Measurements from ENCODE around the gene BEND6. TPM values are rescaled to one million over a fixed set of nuclear protein-coding genes. Genes with fewer than 3 reads are reported as not detected.
A peak's percentile ranks its signal among the peaks of the same experiment; 100 is the strongest.

BEND6 gene
- total and polyA plus RNA-seq, 2 of the 8 experiments (the other 6 are each of a cell fraction or from before 2014, with no cell fraction given): 0.71 to 2.1 TPM

DNA sequence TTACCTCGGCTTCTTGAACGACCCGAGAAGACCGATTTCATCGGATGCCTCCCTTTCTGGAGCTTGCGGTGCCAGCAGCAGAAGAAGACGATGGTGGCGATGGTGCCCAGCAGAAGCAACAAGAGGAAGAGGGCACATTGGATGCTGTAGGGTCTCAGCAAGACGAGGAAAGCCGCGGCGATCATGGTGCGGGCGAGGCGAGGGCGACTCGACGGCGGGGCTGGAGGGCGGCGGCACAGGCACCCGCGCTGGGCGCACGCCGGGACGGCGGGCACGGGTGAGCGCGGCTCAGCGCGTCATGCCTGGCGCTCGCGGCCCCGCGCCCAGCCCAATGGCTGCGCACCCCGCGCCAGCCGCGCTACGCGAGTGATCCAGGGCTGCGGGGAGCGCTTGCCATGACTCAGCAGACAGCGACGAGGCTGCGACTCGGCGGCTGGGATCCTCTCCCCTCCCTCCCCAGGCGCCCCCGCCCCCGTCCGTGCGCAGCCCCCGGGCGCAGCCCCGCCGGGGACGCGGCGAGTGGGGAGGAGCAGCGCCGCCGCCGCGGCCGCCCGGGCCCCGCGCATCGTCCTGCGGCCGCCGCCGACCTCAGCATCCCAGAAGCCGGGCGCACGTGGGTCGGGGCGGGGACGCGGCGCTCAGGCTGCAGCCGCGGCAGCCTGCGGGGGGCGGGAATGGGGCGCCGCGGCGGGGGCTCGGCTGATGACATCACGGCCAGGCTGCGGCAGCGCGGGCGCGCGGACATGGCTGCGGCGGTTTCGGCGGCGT, at the start of gene BEND6 (continued):
- peak; percentile 12; the same call in 1 of the 2 replicates for TF ChIP-seq YY1 (IDR thresholded peaks at IDR 0.05; ENCODE audit: low read depth, low read length)
- peak in 1 of 2 experiments; percentile 77; a peak in 2 of 3 replicates for TF ChIP-seq POLR2A (IDR thresholded peaks at IDR 0.05; ENCODE audit: control extremely low read depth in 1 of 2, low read depth in 2 of 2, low read length in 2 of 2)
- TF ChIP-seq KDM4A (IDR thresholded peaks at IDR 0.05; ENCODE audit: low read depth, low read length, severe bottlenecking): peak; percentile 50
- TF ChIP-seq TCF12 (IDR thresholded peaks at IDR 0.05; ENCODE audit: low read depth, low read length): no peak
- TF ChIP-seq, protein P1, sequence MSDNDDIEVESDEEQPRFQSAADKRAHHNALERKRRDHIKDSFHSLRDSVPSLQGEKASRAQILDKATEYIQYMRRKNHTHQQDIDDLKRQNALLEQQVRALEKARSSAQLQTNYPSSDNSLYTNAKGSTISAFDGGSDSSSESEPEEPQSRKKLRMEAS (IDR thresholded peaks at IDR 0.05): peak; percentile 27; the same call in 1 of the 2 replicates
- TF ChIP-seq CHD1 (IDR thresholded peaks at IDR 0.05; ENCODE audit: low read depth, low read length): no peak
- no peak for TF ChIP-seq RNF2 (IDR thresholded peaks at IDR 0.05; ENCODE audit: borderline replicate concordance, low read depth, low read length, missing control alignments, poor library complexity, severe bottlenecking)
- TF ChIP-seq CREB1 (IDR thresholded peaks at IDR 0.05): peak; percentile 76; the same call in 1 of the 2 replicates
